Measurements from ENCODE around the gene ARHGAP28. TPM values are rescaled to one million over a fixed set of nuclear protein-coding genes. Genes with fewer than 3 reads are reported as not detected.

Gene ARHGAP28
- total RNA-seq, 2 experiments from 2014 or later: not detected

DNA sequence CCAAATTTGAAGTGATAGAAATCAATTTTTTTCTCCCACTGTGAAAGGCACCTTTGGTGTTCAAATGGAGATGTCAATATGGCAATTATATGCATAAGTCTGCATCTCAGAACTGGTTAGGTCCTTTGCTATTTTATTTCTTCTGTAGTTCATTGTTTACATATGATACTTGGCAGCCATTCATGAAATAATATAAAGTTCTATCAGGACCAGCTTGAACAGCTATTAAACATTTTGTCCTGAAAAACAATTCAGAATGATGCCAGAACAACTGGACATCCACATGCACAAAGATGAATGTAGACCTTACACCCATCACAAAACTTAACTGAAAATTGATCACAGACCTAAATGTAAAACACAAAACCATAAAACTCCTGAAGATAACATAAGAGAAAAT, 41.8 kb upstream of the ARHGAP28 start:
- ChIA-PET CTCF (no interaction called here), POLR2A (no interaction called here)
- no peaks in the 10 kb centered on the region for H3K27me3 Mint-ChIP-seq
- H3K27ac Mint-ChIP-seq: no peak overlapping the region
- H3K36me3 Mint-ChIP-seq (ENCODE audit: low read depth): no peaks in the 10 kb centered on the region
- no peaks in the 10 kb centered on the region for H3K9me3 Mint-ChIP-seq
- intact Hi-C loops (cut with micrococcal nuclease): no loop called here
- TF ChIP-seq, protein P1, sequence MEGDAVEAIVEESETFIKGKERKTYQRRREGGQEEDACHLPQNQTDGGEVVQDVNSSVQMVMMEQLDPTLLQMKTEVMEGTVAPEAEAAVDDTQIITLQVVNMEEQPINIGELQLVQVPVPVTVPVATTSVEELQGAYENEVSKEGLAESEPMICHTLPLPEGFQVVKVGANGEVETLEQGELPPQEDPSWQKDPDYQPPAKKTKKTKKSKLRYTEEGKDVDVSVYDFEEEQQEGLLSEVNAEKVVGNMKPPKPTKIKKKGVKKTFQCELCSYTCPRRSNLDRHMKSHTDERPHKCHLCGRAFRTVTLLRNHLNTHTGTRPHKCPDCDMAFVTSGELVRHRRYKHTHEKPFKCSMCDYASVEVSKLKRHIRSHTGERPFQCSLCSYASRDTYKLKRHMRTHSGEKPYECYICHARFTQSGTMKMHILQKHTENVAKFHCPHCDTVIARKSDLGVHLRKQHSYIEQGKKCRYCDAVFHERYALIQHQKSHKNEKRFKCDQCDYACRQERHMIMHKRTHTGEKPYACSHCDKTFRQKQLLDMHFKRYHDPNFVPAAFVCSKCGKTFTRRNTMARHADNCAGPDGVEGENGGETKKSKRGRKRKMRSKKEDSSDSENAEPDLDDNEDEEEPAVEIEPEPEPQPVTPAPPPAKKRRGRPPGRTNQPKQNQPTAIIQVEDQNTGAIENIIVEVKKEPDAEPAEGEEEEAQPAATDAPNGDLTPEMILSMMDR (IDR thresholded peaks at IDR 0.05): no peak
- ATAC-seq (no peak), DNase-seq (no peak)
- no peaks in the 10 kb centered on the region for H3K4me1 Mint-ChIP-seq (ENCODE audit: low read depth)
- no peak overlapping the region for H3K4me3 Mint-ChIP-seq

DNA sequence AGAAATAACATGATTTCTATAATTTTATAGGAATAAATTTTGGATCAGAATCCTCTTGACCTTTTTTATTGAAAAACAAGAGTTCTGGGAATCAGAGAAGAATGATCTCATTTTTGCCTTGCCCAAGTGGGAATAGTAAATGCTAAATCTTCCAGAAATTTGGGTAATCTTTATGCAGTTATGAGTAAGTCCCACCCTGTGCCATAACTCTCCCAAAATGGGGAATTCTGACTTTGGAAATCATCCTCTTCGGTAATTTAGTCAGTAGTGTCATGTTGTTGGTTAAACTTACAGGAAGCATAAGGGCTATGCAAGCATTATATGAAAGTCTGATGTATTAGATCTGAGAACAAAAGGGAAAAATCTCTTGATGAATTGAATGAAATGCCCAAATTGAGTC, 20.6 kb upstream of the ARHGAP28 start:
- intact Hi-C loops (cut with micrococcal nuclease): no loop called here
- H3K27ac Mint-ChIP-seq: no peak overlapping the region
- POLR2A ChIA-PET: no interaction called here
- H3K9me3 Mint-ChIP-seq: peaks cover 8% of the 10 kb centered on the region
- CTCF ChIA-PET: no interaction called here
- TF ChIP-seq, protein P1 (IDR thresholded peaks at IDR 0.05): no peak
- H3K4me3 Mint-ChIP-seq: no peak overlapping the region
- DNase-seq (no peak), ATAC-seq (no peak)
- no peaks in the 10 kb centered on the region for H3K27me3 Mint-ChIP-seq
- H3K4me1 Mint-ChIP-seq (ENCODE audit: low read depth): no peaks in the 10 kb centered on the region
- no peaks in the 10 kb centered on the region for H3K36me3 Mint-ChIP-seq (ENCODE audit: low read depth)

DNA sequence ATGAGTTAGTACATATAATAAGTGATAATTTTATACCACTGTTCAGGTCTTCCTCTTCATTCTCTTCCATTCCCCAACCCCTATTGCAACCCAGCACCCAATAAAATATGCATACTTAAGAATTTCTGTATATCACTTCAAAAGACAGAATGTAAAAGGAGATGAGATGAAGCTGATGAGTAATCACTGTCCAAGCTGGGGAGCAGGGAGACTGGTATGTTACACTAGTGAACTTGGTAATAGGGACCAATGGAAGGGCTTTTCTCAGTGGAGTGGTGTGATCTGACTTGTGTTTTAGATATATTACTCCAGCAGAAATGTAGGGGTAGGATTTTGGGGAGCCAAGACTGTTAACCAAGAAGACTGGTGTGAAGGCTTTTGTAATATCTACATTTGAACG, 18.0 kb upstream of the ARHGAP28 start:
- DNase-seq: no peak
- TF ChIP-seq, protein P1 (IDR thresholded peaks at IDR 0.05): no peak
- Mint-ChIP-seq H3K27ac (no peak overlapping the region), H3K27me3 (no peaks in the 10 kb centered on the region), H3K36me3 (ENCODE audit: low read depth) (no peaks in the 10 kb centered on the region), H3K9me3 (peaks cover 4% of the 10 kb centered on the region), H3K4me1 (ENCODE audit: low read depth) (no peaks in the 10 kb centered on the region), H3K4me3 (no peak overlapping the region)
- intact Hi-C loops (cut with micrococcal nuclease): no loop called here
- no peak for ATAC-seq
- POLR2A ChIA-PET: no interaction called here
- CTCF ChIA-PET: no interaction called here

DNA sequence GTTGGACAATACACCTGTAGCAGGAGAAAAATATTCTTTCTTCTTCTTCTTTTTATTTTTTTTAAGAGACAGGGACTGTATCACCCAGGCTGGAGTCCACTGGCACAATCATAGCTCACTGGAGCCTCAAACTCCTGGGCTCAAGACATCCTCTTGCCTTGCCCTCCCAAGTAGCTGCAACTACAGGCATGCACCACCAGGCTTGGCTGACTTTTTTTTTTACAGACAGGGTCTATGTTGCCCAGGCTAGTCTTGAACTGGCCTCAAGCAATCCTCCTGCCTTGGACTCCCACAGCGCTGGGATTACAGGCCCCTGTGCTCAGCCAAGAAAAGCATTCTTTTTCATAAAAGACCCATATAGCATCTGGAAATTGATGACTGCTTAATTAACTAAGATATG, 17.1 kb upstream of the ARHGAP28 start:
- DNase-seq (no peak), ATAC-seq (no peak)
- CTCF ChIA-PET: no interaction called here
- Mint-ChIP-seq H3K27ac (no peak overlapping the region), H3K4me1 (ENCODE audit: low read depth) (no peaks in the 10 kb centered on the region), H3K4me3 (no peak overlapping the region), H3K36me3 (ENCODE audit: low read depth) (no peaks in the 10 kb centered on the region), H3K9me3 (peaks cover 2% of the 10 kb centered on the region), H3K27me3 (no peaks in the 10 kb centered on the region)
- POLR2A ChIA-PET: no interaction called here
- TF ChIP-seq, protein P1 (IDR thresholded peaks at IDR 0.05): no peak
- intact Hi-C loops (cut with micrococcal nuclease): no loop called here

DNA sequence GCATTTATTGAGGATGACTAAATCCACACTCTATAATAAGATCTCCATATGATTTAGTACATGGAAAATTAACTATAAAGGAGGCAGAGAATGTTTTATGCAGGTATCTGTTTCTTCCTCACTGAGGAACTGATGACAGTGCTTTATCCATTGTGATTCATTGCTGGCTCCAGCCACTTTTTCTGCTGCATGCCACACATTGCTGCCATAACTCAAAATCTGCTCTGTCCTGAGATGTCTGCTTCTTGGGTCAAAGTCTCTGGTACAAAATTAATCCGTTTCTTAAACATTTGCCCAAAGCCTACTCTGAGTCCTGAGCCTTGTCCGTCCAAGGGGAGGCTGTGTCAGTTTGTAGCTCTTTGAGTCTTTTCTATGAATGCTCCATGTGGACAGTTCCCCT, 15.5 kb upstream of the ARHGAP28 start:
- H3K9me3 Mint-ChIP-seq: peaks cover 2% of the 10 kb centered on the region
- H3K4me1 Mint-ChIP-seq (ENCODE audit: low read depth): no peaks in the 10 kb centered on the region
- TF ChIP-seq, protein P1 (IDR thresholded peaks at IDR 0.05): no peak
- CTCF ChIA-PET: no interaction called here
- ATAC-seq: no peak
- no peak for DNase-seq
- no peaks in the 10 kb centered on the region for H3K27me3 Mint-ChIP-seq
- intact Hi-C loops (cut with micrococcal nuclease): no loop called here
- POLR2A ChIA-PET: no interaction called here
- no peaks in the 10 kb centered on the region for H3K36me3 Mint-ChIP-seq (ENCODE audit: low read depth)
- no peak overlapping the region for H3K4me3 Mint-ChIP-seq
- H3K27ac Mint-ChIP-seq: no peak overlapping the region
